Endometrium (tissue), 2 donors: ENCODE data around the gene FIZ1.

Experiments
- FAIRE-seq: peaks from 2 replicates; lab custom pipeline; 2012; peaks lifted over from hg19 to GRCh38; lab: Jason Lieb, UNC
- donor health status: control.
- donor health status: control.

FIZ1 gene

DNA sequence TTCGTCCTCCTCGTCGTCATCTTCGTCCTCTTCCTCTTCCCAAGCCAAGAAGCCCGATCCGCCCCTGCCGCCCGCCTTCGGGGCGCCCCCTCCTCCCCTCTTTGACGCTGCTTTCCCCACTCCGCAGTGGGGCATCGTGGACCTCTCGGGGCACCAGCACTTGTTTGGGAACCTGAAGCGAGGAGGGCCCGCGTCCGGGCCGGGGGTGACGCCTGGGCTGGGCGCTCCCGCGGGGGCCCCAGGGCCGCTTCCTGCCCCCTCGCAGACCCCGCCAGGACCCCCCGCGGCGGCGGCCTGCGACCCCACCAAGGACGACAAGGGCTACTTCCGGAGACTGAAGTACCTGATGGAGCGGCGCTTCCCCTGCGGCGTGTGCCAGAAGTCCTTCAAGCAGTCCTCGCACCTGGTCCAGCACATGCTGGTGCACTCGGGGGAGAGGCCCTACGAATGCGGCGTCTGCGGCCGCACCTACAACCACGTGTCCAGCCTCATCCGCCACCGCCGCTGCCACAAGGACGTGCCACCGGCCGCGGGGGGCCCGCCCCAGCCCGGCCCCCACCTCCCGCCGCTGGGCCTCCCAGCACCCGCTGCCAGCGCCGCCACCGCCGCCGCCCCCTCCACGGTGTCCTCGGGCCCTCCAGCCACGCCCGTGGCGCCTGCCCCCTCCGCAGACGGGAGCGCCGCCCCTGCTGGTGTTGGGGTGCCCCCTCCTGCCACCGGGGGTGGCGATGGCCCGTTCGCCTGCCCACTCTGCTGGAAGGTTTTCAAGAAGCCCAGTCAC lies 14.8 kb upstream of the FIZ1 start:
- no peak for FAIRE-seq

DNA sequence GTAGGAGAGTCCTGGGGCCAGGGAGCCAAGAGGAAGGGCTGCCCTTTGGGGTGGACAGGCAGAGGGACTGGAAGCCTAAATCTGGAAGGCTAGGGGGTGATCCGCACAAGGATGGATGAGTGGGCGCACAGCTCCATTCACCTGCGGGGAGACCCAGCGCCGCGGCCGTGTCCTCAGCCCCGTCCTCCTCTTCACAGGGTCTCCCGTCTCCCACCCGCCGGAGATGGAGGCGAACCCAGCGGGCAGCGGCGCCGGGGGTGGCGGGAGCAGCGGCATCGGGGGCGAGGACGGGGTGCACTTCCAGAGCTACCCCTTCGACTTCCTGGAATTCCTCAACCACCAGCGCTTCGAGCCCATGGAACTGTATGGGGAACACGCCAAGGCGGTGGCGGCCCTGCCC lies 14.1 kb upstream of the FIZ1 start:
- no peak for FAIRE-seq

- no peak for FAIRE-seq
Observed at GRCh38 chr19:55611983-55612645, 12.8 kb upstream of the FIZ1 start.

GRCh38 chr19:55611300-55611982 lies 12.1 kb upstream of the FIZ1 start:
- no peak for FAIRE-seq

GRCh38 chr19:55609326-55609725 lies 10.0 kb upstream of the FIZ1 start:
- FAIRE-seq, result no peak

DNA sequence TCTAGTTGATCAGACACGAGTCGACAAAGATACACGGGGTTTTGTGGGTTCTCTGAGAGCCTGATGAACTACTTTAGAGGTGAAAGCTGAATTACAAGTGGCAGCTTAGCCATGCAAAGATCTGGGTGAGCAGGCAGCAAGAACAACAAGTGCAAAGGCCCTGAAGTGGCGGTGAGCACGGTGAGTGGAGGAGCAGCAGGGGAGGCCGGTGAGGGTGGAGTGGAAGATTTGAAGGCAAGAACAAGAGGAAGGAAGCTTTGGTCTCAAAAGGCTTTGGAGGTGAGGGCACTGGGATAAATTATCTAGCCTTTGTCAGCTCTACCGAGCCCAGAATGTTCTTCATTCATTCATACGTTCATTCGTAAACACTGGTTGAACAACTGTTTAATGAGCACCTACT lies 7.5 kb upstream of the FIZ1 start:
- FAIRE-seq, result no peak

DNA sequence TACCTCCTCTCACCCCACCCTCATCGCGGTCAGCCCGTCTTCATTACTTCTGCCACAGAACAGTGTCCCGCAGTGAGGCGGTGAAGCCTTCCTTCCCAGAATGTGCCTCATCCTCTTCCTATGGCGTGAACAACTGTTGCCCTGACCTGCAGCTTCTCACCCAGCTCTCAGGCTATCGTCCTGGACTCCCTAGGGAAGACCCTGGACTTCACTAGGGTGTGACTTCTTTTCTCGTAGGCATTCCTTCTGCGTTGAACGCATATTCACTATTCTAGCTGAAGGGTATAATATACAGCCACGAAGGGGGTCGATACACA lies 7.1 kb upstream of the FIZ1 start:
- FAIRE-seq, result no peak

- no peak for FAIRE-seq
Observed at GRCh38 chr19:55605637-55606470, 6.5 kb upstream of the FIZ1 start, which contains the start of gene ZNF865. Gene ZNF865 (plus strand): TSS chr19:55605647. CDS start chr19:55613619, 7,972 bp downstream.

- no peak for FAIRE-seq
Observed at GRCh38 chr19:55605207-55605636, 5.9 kb upstream of the FIZ1 start.

GRCh38 chr19:55603581-55604292 lies 4.4 kb upstream of the FIZ1 start:
- no peak for FAIRE-seq

DNA sequence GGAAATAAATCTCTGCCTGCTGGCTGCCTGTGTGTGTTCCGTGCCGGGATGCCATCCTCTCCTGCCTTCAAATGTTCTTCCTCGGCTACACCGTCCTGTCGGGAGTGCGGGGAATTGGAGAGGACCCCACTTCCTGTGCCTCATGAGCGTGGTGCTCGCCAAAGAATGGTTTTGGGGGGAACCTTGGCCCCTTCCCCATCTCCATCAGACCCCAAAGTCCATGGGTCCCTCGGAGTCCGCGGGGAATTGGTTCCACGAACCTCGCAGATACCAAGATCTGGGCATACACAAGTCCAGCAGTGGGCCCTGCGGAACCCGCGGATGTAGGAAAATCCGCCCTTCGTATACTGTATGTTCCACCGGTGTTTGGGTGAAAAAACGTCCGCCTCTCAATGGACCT lies 3.8 kb upstream of the FIZ1 start:
- FAIRE-seq, result no peak

- FAIRE-seq, result no peak
Observed at GRCh38 chr19:55602104-55603001, 3.0 kb upstream of the FIZ1 start.

DNA sequence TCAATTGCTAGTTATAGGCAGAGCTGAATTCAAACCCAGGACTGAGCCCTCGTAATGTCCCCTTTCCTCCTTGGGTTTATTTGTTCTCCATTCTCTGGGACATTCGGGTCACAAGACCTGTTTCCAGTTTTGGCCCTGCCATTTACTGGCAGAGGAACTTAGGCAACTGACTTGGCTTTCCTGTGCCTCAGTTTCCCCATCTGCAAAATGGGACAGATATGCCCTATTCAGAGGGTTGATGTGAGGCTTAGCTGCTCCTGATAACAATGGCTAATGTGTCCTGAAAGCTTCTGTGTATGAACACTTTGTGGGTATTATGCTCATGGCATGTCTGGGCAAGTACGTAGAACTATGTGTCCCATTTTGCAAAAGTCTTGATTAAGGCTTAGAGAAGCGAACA lies 1.8 kb upstream of the FIZ1 start:
- no peak for FAIRE-seq

GRCh38 chr19:55600662-55601028 lies 1.3 kb upstream of the FIZ1 start:
- no peak for FAIRE-seq

DNA sequence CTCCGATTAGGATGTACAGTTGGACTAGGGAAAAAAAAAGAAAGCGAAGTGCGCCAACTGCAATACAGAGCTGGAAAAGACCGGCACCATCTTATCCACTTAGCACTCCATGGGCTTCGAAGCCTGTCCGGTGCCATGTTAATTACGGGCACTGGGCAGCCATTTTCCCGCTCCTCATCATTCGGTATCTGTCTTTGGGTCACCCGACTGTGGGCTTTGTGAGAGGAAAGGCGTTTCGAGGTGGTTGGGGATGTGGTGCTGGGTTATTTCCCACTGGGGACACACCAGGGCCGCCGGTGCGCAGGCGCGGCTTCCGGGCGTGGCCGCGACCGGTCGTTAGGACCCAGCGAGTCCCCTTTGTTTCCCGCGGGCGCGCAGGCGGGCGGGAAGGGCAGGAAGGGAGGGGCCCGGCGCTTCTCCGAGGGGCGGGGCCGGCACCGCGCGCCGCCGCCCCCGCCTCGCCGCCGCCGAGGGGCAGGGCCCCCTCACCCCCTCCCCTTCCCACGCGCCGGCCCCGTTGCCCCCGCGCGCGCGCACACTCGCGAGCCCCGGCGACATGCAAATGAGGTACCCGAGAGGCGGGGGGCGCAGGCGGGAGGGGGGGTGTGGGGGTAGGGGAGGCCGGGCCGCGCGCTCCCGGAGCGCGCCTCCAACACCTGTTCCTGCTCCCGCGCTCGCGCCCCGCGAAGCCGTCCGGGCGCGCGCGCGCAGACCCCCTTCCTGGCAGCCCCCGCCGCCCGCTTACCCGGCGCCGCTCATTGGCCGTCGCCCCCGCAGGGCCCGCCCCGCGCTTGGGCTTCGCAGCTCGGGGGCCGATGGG lies 735 bp upstream of the FIZ1 start, which contains the start of gene ZNF524:
ZNF524 (plus strand) TSS at position 447 of the 820 bp plus-strand sequence. CDS start 1,825 bp downstream, outside the sequence.
- FAIRE-seq, result no peak

DNA sequence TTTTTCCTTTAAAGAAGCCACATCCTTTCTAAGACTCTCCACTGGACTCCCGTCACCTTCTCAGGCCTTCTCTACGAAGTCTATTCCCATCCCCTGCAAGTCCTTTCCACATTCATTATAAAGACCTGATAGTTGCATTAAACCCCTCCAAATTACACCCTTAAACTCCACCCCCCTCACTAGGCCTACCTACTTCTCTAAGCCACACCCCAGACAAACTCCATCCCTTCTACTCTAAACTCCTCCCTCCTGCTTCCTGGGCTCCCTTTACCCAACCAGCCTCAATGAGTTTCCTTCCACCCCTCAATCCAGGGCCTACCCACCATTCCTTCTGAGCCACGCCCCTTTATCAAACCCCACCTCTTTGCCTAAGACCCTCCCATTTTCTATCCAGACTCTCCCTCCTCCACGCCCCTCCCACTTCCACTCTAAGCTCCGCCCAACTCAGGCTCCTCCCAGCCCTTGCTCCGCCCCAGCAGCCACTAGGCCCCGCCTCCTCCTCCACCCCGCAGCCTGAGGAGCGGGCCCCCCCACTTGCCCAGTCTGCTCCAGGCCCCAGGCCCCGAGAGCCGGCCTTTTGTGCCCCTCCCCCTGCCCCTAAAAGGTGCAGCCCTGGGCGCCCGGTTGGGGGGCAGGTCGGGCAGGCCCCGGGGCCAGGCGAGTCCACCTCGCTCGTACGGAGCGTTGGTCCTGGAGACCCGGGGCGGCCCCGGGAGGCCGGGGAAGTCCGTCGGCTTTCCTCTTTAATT lies 424 bp downstream of the FIZ1 start:
- no peak for FAIRE-seq

GRCh38 chr19:55598034-55598433 lies 1.3 kb downstream of the FIZ1 start:
- no peak for FAIRE-seq

DNA sequence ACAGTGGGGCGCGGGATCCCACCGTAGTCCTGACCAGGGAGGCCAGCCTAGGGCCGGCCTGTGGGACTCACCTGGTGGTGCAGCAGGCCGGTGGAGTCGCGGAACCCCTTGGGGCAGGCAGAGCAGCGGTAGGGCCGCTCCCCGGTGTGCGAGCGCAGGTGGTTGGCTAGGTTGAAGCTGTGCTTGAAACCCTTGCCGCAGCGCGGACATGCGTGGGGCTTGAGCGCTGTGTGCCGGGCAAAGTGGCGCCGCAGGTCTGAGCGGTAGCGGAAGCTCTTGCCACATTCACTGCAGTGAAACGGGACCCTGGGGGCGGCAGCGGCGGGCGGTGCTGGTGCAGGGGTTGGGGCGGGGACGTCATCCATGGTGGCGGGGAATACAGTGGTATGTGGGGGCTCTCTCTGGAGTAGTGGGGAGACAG lies 1.8 kb downstream of the FIZ1 start:
- no peak for FAIRE-seq

- no peak for FAIRE-seq
Observed at GRCh38 chr19:55596304-55596703, 3.0 kb downstream of the FIZ1 start.
